ENCODE measurements around the gene THBS1.

THBS1 gene

GRCh38 chr15:39574427-39574826 lies 6.5 kb upstream of the THBS1 start:
- no peak for DNase-seq

- no peak for DNase-seq
Observed at GRCh38 chr15:39575180-39575579, 5.7 kb upstream of the THBS1 start.

- DNase-seq = no peak
Observed at GRCh38 chr15:39578851-39579486, 1.9 kb upstream of the THBS1 start.

- peak in 6 of 14 donors; percentile 5 to 49 (median 24) for DNase-seq
Observed at GRCh38 chr15:39579487-39580116, 1.3 kb upstream of the THBS1 start.

GRCh38 chr15:39580117-39580484 lies 778 bp upstream of the THBS1 start:
- DNase-seq = peak in 11 of 14 donors; percentile 8 to 83 (median 54)

GRCh38 chr15:39581242-39581792 lies 438 bp downstream of the THBS1 start:
- DNase-seq = no peak

- peak in 1 of 14 donors; percentile 7 for DNase-seq
Observed at GRCh38 chr15:39581793-39582285, 960 bp downstream of the THBS1 start.

- no peak for DNase-seq
Observed at GRCh38 chr15:39582286-39582976, 1.6 kb downstream of the THBS1 start.

GRCh38 chr15:39582977-39583595 lies 2.2 kb downstream of the THBS1 start:
- DNase-seq = no peak

- DNase-seq = no peak
Observed at GRCh38 chr15:39583596-39584265, 2.9 kb downstream of the THBS1 start.

- DNase-seq = no peak
Observed at GRCh38 chr15:39584266-39584659, 3.4 kb downstream of the THBS1 start.

GRCh38 chr15:39584662-39585388 lies 3.9 kb downstream of the THBS1 start:
- no peak for DNase-seq

GRCh38 chr15:39585389-39585841 lies 4.5 kb downstream of the THBS1 start:
- no peak for DNase-seq

- no peak for DNase-seq
Observed at GRCh38 chr15:39585871-39586301, 5.0 kb downstream of the THBS1 start.

- DNase-seq = no peak
Observed at GRCh38 chr15:39586387-39587095, 5.7 kb downstream of the THBS1 start.

GRCh38 chr15:39587096-39587721 lies 6.3 kb downstream of the THBS1 start:
- DNase-seq = no peak

- no peak for DNase-seq
Observed at GRCh38 chr15:39587731-39588530, 7.1 kb downstream of the THBS1 start.

- DNase-seq = no peak
Observed at GRCh38 chr15:39588531-39589192, 7.8 kb downstream of the THBS1 start.

Measured in C1 segment of cervical spinal cord (tissue), 14 donors.